Renal pelvis (tissue), 12 donors: ENCODE measurements around the gene RASGRP1. TPM values are rescaled to one million over a fixed set of nuclear protein-coding genes. Genes with fewer than 3 reads are reported as not detected.
"Not testable (repeated sequence)": the region's sequence is repeated elsewhere in the genome, so short reads cannot be mapped to it uniquely, and the experiment has no call there.

Experiments used
- DNase-seq: peaks from one replicate; pipeline ENCODE4 v3.0.0-alpha.2; 2013
- long read RNA-seq, 16 experiments: transcript quantifications; one replicate each; lab custom pipeline, GENCODE V29; 2026
- polyA plus RNA-seq, 3 donors: library from polyadenylated mRNA; unstranded; fragments of 120-200 nt; gene quantifications; one replicate each; pipeline ENCODE4 v1.2.1, GENCODE V29; 2013; ENCODE audit not compliant: insufficient read length in 3 of 3

The RASGRP1 gene
- 10 to 100 TPM; 10.6 to 16.0 (median 12.2) TPM for polyA plus RNA-seq
- long read RNA-seq, donor 1, full-length matches to known transcripts, result 3 of 3 reads
- long read RNA-seq, donor 1, partial matches to known transcripts, result 0 of 3 reads
- long read RNA-seq, donor 1, other reads (novel, unspliced or antisense), result 0 of 3 reads
- long read RNA-seq, donor 2, result 0 reads
- long read RNA-seq, donor 3, result 0 reads
- long read RNA-seq, donor 4, result 0 reads
- long read RNA-seq, donor 5, full-length matches to known transcripts, result 2 of 2 reads
- long read RNA-seq, donor 5, partial matches to known transcripts, result 0 of 2 reads
- long read RNA-seq, donor 5, other reads (novel, unspliced or antisense), result 0 of 2 reads
- long read RNA-seq, donor 6, full-length matches to known transcripts, result 1 of 1 reads
- long read RNA-seq, donor 6, partial matches to known transcripts, result 0 of 1 reads
- long read RNA-seq, donor 6, other reads (novel, unspliced or antisense), result 0 of 1 reads
- long read RNA-seq, donor 7, full-length matches to known transcripts, result 1 of 1 reads
- long read RNA-seq, donor 7, partial matches to known transcripts, result 0 of 1 reads
- long read RNA-seq, donor 7, other reads (novel, unspliced or antisense), result 0 of 1 reads
- long read RNA-seq, donor 8, result 0 reads
- long read RNA-seq, donor 9, result 0 reads
- long read RNA-seq, donor 10, result 0 reads
- long read RNA-seq, donor 11, full-length matches to known transcripts, result 1 of 1 reads
- long read RNA-seq, donor 11, partial matches to known transcripts, result 0 of 1 reads
- long read RNA-seq, donor 11, other reads (novel, unspliced or antisense), result 0 of 1 reads
- long read RNA-seq, donor 12, full-length matches to known transcripts, result 2 of 7 reads
- long read RNA-seq, donor 12, partial matches to known transcripts, result 5 of 7 reads
- long read RNA-seq, donor 12, other reads (novel, unspliced or antisense), result 0 of 7 reads
- long read RNA-seq, donor 13, full-length matches to known transcripts, result 1 of 1 reads
- long read RNA-seq, donor 13, partial matches to known transcripts, result 0 of 1 reads
- long read RNA-seq, donor 13, other reads (novel, unspliced or antisense), result 0 of 1 reads
- long read RNA-seq, donor 14, result 0 reads
- long read RNA-seq, donor 15, result 0 reads
- long read RNA-seq, donor 16, full-length matches to known transcripts, result 1 of 8 reads
- long read RNA-seq, donor 16, partial matches to known transcripts, result 7 of 8 reads
- long read RNA-seq, donor 16, other reads (novel, unspliced or antisense), result 0 of 8 reads

DNA sequence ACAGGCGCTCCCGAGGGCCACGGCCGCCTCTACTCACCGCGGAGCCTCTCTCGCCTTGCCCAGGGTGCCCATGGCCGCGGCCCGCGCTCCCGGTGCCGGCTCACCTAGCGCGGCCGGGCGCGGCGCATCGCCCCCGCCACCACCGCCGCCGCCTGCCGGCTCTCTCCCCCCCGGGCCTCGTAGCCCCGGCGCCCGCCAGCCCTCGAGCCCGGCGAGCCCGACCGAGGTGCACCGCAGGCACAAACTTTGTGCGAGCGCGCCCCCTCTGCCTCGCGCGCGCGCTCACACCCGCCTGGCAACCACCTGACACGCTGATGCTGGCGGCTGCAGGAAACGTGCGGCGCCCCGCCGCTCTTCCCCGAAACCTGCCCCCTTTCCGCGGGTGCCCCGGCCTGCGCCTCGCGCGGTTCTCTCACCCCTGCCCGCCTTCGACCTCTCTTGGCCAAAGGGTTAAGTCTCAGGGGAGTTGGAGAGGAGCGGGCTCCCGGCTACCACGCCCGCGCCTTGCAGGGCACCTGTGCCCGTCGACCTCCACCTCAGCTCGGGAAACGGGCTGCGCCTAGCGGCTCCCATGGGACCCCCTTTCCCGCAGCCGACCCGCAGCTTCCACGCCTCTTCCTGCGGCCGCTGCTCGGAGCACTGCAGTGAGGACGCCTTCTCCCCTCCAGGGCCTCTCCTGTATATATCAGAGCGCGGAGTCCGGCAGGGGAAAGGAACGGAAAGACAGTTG, at the start of gene RASGRP1:
Gene RASGRP1 (minus strand): TSS at position 258 of the 730 bp plus-strand sequence. CDS start 186 bp downstream, at position 72.
- DNase-seq, result peak; percentile 74

DNA sequence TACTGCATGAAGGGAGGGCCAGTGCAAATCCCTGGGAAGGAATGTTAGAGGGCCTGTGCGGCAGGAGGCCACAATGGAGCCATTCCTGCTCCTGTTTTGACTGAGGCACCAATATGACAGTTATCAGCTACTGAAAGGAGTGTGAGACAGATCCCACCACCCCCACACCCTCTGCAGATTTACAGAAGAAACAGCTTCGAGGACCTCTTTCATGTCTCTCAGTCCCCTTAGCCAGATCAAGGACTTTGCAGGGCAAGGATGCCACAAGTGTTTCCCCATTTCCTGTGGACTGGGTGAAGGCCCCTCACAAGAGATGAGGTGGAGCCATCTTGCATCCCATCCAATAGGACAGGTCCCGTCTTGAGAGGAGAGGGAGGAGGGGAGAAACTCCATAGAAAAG, 48.5 kb upstream of the RASGRP1 start:
- DNase-seq, result no peak

DNA sequence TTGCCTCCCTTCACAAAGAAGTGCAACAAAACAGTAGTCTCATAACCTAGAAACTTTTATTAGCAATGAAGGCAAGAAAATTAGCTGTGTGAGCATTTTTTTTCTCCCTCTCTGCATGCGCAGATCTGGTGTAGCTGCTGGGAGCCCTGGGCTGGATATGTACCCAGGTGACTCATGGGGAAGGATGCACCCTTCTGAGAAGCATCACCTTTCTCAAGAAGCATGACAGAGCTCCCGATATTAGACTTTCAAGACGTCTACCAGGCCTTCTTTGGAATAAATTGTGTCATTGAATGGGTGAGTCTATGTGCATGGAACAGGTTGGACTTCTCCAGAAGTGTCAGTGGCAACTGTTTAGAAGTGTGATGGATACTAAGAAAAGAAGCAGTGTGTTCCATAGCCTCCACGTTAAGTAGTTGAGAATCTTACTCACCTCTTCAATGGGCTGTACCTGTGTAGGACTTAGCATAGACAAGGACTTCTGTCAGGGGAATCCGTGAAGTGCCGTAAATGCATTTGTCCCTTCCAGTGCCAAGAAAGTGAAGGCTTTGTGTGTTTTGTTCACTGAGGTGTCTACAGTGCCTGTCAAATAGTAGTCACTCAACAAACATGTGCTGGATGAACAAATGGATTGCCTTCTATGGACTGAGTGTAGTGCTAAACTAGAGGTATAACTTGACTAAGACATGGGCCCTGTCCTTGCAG, 47.7 kb upstream of the RASGRP1 start:
- no peak for DNase-seq

DNA sequence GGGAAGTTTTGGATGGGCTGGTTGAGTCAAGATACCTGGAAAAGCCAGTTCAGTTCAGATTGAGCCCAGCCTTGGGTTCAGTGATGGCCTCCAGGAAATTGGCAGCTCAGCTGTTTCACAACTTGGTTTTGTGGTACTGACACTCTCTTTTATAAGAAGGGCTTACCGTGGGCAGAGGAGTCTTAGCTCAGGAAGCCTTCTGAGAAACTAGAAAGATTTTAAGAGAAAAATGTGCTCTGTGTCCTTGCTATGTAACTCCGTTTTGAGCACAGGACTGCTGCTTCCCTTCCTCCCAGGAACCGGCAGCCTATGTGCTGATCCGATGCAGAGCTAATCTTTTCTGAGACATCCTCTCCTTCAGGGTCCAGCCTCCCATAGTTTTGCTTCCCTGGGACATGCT, 46.6 kb upstream of the RASGRP1 start:
- DNase-seq, result no peak

DNA sequence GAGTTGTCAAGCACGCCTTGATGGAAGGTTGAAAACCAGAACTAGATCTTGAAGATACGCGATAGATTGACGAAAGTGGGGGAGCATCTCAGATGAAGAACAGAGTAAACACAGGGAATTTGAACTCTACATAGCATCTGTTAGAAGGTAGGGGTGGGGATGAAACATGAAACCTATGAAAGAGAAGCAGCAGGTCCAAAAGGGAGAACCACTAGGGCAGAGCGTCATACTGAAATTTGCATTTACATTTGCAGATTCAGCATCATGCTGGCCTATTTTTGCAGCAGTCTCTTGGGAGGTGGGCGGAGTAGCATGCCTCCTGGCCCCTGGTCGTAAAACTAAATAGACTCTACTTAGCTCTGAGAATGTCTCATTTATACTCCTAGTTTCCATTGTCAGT, 46.1 kb upstream of the RASGRP1 start:
- no peak for DNase-seq

DNA sequence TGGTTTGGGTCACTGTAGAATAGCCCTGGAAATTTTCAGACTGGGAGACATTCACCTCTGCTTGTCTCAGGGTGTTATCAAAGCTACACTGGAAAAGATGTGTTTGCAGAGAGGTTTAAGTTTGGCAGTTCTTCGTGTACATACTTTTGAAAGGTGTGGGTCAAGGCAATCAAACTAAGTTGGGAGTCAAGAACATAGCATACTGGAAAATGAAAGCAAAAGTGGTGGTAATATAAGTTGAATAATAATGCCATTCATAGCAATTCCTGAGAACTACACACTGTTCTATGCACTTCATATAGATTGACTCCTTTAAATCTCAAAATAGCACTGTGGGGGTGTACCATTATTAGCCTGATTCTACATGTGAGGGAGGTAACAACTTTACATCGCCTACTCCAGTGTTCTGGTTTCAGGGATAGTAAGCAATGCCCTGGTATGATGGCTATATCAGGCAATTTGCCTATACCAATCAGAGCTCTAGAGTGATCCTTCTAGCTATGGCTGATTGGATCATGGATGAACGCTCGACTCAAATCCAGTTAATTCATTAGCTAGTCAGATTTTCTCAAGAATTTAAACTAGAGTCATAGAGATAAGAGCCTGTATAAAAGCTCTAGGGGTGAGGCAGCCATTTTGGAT, 44.6 kb upstream of the RASGRP1 start:
- DNase-seq, result no peak

DNA sequence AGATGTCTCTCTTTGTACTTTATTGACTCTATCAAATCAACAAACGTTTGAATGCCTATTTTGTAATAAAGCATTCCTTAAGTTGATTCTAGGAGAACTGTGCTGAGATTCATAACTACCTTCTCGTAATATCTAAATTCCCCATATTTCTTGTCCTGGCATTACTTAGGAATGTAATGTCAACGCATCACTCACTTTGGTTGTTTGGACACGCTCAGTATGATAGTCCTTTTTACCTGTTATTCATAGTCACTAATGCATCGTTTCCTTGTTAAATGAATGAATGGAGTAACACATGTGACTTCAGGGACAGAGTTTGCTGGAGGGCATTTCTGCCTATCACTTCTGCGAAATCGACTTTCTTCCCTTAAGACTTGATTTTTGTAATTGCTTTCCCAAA, 44.1 kb upstream of the RASGRP1 start:
- no peak for DNase-seq

DNA sequence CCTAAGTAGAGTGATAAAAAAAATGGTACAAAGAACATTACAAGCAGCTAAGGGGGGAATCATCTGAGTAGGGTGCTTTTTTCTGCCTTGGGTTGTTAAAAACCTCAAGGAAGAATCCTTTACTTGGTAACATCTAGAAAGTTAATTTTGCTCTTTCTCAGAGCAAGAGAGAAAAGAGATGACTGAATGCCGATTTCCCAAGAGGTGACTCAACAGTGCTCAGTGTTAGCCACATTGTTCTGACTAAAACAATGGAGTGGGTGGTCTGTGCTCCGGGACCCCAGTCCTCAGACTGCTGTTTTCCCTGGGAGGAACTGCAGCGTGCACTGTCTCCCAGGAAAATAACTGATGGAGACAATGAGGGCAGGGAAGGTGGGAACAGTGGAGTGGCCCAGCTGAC, 41.1 kb upstream of the RASGRP1 start:
- DNase-seq, result no peak

DNA sequence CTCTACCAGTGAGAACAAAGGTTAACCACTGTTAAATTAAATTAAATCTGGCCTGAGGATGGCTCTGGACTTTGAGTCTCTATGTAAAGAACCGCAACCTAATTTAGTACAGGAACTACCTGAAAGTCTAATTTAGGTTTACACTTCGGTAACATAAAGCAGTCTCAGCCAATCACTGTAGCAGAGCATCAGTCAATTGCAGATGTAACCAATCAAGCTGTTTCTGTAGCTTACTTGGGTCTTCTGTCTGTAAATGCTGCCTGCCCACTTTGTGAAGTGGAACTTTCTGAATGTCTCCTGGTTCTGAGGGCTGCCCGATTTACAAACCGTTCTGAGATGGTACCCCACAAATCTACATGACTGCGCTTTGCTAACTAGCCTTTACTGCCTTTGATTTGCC, 39.1 kb upstream of the RASGRP1 start:
- no peak for DNase-seq

DNA sequence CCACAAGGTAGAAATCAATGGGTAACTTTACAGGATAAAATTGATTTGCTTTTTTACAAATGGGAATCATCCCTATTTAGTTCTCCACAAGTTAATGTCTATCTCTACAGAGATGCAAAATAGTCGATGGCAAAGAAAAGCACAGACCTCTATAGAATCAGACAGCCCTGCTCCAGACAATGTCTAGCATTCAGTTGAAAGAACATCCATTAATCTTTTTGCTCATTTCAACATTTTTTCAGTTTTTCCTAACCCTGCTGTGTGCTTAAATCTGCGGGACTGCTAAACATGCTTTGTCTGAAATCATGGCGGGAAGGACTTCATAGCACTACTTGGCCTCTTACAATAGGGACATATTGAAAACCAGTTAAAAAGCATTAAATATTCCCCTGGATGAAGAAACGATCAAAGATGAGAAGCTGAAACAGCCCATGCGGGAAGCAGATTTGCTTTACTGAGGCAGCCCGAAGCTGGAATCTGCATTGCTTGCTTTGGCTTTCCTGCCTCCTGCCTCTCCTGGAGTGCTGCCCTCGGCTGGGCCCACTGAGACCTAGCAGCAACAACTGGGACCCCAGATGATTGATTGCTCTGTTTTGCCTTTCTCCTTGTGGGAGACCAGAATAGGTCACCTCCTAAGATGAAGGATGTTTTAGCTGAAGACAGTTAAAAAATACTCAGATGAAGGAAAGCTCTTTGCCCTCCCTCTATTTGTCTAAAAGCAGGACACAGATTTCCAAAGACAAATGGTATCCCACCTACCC, 38.5 kb upstream of the RASGRP1 start:
- DNase-seq, result no peak

DNA sequence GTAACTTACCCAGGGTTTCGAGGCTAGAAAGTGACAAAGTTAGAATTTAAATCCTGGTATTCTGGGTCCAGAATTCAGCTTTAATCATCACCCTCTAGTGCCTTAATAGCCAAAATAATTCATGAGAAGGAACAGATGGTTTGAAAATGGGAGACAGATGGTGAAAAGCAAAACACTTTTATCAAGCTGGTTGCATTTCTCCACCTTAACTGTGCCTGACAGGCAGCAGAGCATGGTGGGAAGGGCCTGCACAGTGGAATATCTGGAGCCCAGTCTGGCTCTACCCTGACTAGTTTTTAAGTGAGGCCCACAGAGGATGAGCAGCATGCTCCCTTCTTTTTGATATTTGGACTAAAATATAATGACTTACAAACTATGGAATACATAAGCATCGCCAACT, 35.6 kb upstream of the RASGRP1 start:
- no peak for DNase-seq

DNA sequence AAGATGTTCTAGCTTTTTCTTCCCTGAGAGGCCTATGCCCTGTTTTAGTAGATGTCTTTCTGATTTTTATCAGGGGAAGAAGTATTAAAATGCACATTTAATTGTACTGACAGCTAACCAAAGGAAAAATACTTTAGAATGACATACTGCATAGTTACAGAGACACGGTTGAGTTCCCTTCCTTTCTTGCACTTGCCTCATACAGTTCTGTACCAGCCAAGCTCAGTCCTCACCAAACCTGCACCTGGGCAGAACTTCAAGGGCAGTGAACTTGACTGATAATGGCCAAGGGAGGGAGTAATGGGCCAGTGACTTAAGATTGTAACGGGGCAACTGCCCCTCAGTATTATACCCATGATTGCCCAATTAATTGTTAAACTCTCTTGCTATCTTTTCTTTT, 34.1 kb upstream of the RASGRP1 start:
- DNase-seq, result no peak

DNA sequence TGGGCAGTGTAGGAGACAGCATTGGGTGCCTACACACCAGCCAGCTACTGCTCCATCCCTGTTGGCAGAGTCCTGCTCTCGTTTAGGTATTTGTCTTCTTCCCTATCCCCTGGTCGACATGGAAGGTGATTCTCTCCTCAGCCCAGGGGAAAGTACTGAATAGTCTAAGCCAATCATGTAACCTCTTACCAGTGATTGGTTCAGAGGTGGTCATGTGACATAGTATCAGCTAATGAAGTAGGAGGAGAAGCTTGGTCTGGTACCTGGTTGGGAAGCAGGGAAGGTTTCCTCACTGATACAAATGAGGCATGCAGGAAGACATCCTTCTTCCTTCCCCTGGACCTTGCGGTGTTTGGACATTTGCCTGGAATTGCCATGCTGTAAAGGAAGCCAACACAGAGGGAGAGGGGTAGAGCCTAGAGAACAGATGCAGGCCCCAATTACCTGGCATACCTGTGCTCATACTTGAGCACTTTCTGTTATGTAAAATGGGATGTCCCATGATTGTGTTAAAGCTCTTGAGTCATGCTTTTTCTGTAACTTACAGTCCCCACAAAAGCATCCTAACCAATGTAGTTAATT, 32.7 kb upstream of the RASGRP1 start:
- DNase-seq, result no peak

DNA sequence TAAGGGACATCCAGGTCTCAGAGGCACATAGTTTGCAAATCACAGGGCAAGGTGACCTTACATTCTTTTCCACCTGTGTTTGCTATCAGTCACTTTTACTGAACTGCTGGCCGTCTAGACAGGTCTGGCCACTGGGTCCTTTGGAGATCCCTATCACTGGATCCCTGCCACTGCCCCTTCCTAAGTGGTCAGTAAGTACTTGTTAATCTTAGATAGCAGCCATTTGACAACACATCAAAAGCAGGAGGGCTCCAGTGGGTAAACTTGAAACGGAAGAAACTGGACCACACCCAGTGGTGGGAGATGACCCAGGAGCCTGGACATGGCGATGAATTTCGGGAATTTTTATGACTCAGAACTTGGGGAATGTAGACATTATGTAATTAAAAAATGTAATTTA, 28.9 kb upstream of the RASGRP1 start:
- DNase-seq, result no peak

DNA sequence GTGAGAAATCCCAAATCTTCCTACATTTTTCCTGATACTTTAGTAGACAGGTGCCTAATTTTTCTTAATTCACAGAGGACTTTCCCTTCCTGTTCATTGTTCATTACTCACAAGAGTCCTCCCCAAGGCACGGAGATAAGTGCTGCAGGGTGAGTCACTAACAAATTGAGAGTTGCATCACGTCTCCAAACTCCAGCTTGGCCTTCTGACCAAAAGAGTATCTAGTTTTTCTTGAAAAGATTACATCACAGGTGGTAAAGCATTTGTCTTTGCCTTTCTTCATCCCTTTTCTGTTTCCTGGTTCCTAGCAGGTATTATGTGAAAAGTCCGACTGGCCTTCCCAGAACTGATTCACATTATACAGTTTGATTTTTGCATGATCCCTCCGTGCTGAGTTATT, 24.9 kb upstream of the RASGRP1 start:
- no peak for DNase-seq

DNA sequence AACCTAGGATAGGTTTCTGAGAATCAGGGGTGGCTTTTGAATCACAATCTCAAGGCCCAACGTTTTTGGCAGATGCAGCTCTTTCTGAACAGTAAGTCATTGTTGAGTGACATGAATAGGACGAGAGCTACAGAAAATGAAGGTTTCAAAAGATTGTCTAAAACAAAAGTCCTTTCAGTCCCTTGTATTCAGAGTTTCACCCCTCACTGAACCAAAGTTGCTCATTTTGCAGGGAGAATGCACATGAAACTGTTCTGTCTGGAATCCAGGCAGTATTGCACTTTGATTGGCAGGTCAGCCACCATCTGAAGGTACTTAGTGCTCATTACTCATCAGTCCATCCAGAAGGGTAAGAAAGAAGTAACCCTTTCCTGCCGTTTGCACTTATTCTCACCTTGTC, 24.1 kb upstream of the RASGRP1 start:
- DNase-seq, result no peak

DNA sequence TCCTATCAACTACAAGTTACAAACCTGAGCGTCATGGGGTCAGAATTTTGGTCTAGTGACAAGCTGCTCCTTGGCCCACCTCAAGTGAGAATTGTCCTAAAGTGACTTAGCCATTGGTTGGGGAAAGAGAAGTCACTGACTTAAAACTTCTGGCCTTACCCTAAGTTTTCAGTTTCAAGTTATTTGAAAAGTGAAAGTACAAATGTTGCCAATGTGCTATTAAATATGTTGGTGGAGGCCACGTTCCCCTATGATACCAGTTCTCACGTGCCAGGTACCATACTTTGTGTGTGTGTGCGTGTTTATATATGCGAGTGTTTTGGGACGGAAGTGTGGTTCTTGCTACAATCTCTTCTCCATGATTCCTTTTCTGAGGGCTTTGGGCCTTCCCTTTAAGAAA, 22.6 kb upstream of the RASGRP1 start:
- no peak for DNase-seq

DNA sequence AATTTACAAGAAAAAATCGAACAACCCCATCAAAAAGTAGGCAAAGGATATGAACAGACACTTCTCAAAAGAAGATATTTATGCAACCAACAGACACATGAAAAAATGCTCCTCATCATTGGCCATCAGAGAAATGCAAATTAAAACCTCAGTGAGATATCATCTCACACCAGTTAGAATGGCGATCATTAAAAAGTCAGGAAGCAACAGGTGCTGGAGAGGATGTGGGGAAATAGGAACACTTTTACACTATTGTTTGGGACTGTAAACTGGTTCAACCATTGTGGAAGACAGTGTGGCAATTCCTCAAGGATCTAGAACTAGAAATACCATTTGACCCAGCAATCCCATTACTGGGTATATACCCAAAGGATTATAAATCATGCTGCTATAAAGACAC, 21.4 kb upstream of the RASGRP1 start:
- not testable (repeated sequence) for DNase-seq

DNA sequence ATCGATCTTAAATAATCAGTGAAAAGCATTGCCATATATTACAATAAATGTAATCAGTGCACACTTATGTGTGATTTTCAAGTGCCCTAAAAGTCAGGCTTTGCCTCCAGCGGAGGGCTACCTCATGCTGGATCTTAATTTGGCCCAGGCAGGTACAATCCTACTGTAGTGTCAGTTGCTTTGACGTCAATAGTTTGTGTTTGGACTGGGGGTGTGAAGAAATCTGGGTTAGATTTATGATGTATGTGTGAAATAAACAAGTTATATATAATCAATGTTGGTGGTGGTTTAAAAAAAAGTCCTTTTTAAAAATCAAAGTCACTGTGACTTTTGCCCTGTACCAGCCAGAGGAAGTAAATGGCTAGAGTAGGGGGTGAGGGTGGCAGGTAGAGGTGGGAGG, 14.0 kb upstream of the RASGRP1 start:
- DNase-seq, result no peak
